Tibial nerve (tissue), 4 donors: ENCODE data around the gene TRPC1.

Experiments
- CTCF ChIP-seq, 5 experiments: fragments of 200-600 bp in 3 of 5; fragments of 450-650 bp in 2 of 5; sonication (generic) in 3 of 5; IDR thresholded peaks; one replicate each; pipeline ENCODE4 v1.5.1; 2016 to 2019; ENCODE audit warnings: antibody characterized with exemption in 5 of 5, mild to moderate bottlenecking in 3 of 5, moderate library complexity in 2 of 5
- EP300 ChIP-seq, 2 donors: sonication (generic); formaldehyde crosslinking; IDR thresholded peaks; one replicate each; pipeline ENCODE4 v1.6.1; 2017; ENCODE audit warnings: antibody characterized with exemption in 2 of 2, mild to moderate bottlenecking in 1 of 2
- POLR2A ChIP-seq, 2 donors: fragments of 450-650 bp; IDR thresholded peaks; one replicate each; pipeline ENCODE4 v1.6.1; 2017; ENCODE audit warnings: antibody characterized with exemption in 2 of 2, mild to moderate bottlenecking in 2 of 2, moderate library complexity in 2 of 2

DNA sequence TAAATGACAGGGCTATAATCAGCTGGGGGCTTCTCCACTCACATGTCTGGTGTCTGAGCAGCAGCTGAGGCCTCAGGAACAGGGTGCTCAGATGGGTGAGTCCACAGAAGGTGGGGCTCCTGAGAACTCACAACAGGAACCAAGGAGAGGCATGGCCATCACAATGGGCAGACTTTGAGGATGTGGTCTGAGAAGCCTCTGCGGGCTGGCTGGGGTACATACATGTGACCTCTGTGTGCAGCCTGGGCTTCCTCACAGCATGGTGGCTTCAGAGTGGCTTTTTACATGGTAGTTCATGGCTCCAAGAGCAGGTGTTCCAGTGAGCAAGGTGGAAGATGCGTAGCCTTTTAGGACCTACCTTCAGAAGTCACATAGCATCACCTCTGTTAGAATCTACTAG is 58.8 kb downstream of the TRPC1 start:
- TF ChIP-seq POLR2A (IDR thresholded peaks at IDR 0.05) (no peak), CTCF (IDR thresholded peaks at IDR 0.05) (no peak), EP300 (IDR thresholded peaks at IDR 0.05) (no peak)
